T follicular helper cell (primary cell): ENCODE measurements around the gene SCRN3.
"Not testable (repeated sequence)": the region's sequence is repeated elsewhere in the genome, so short reads cannot be mapped to it uniquely, and the experiment has no call there.

Experiments
- DNase-seq: peaks from one replicate; pipeline ENCODE4 v3.0.0-alpha.2; 2020; ENCODE audit warnings: low read depth
- total RNA-seq, 2 experiments: gene quantifications; one replicate each; lab custom pipeline; 2026; lab: John Stamatoyannopoulos, UW

The SCRN3 gene, protein sequence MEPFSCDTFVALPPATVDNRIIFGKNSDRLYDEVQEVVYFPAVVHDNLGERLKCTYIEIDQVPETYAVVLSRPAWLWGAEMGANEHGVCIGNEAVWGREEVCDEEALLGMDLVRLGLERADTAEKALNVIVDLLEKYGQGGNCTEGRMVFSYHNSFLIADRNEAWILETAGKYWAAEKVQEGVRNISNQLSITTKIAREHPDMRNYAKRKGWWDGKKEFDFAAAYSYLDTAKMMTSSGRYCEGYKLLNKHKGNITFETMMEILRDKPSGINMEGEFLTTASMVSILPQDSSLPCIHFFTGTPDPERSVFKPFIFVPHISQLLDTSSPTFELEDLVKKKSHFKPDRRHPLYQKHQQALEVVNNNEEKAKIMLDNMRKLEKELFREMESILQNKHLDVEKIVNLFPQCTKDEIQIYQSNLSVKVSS
- 10.0 to 12.4 reads per million in 2 experiments for total RNA-seq

DNA sequence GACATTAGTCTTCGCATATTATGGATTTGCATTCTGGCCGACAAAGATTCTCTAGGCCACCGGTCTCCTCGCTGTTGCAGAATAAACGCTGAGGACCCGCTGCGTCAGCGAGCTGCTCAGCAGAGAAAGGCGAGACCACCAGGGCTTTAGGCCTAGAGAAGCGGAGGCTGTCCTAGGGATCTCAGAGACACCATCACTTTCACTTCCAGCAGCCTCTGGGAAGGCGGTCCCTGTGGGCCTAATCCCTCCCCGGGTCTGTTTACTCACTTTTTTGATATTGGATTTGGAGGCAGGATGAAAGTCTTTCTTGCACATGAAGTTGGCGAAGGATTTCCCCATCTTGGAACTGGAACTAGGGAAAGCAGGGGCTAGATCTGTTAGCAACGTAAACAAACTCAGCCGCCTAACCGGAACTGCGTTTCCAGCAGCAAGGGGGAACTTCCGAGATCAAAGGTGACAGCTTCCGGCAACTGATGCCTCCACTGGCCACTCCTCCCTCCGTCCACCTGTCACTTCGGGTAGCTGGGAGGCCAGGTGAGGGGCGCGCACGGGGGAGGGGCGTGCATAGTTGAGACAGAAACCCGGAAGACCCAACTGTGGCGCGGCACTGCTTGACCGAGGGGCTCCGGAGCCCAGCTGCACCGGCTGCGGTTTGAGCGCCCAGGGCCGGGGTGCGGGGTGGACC is at the start of gene SCRN3:
SCRN3 (plus strand) TSS at position 447 of the 685 bp plus-strand sequence. CDS start 2,554 bp downstream, outside the sequence.
- peak; percentile 68 for DNase-seq

- no peak for DNase-seq
Observed at GRCh38 chr2:174350018-174350417, 45.5 kb upstream of the SCRN3 start.

- no peak for DNase-seq
Observed at GRCh38 chr2:174350593-174351181, 44.8 kb upstream of the SCRN3 start.

DNA sequence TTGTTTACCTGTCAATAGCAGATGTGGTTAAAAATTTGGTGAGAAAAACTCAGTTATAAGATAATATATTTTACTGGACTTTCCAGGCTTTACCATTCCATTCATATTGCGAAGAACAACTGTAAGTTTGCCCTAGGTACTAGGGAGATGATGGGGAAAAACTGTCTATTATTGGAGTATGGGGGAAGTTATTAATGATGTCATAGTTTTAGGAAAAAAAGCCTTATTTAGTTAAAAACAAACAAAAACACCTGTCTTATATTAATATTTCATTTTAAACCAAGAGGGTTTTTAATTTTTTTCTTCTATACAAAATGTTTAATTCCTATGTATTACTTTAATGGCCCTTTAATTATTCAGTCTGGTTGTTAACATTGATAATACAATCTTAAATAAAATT is 42.5 kb upstream of the SCRN3 start:
- no peak for DNase-seq

DNA sequence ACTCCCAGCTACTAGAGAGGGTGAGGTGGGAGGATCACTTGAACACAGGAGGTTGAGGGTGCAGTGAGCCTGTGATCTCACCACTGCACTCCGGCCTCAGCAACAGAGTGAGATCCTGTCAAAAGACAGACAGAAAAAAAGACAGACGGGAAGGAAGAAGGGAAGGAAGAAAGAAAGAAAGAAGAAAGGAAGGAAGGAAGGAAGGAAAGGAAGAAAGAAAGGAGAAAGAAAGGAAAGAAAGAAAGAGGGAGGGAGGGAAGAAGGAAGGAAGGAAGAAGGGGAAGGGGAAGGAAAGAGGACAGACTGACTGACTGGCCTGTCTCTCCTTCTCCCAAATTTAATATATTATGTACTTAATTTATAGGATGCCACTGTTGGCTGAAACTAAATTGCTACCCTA is 39.2 kb upstream of the SCRN3 start:
- DNase-seq, result no peak

DNA sequence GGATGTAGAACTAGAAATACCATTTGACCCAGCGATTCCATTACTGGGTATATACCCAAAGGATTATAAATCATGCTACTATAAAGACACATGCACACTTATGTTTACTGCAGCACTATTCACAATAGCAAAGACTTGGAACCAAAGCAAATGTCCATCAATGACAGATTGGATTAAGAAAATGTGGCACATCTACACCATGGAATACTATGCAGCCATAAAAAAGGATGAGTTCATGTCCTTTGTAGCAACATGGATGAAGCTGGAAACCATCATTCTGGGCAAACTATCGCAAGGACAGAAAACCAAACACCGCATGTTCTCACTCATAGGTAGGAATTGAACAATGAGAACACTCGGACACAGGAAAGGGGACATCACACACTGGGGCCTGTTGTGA is 35.9 kb upstream of the SCRN3 start:
- not testable (repeated sequence) for DNase-seq

DNA sequence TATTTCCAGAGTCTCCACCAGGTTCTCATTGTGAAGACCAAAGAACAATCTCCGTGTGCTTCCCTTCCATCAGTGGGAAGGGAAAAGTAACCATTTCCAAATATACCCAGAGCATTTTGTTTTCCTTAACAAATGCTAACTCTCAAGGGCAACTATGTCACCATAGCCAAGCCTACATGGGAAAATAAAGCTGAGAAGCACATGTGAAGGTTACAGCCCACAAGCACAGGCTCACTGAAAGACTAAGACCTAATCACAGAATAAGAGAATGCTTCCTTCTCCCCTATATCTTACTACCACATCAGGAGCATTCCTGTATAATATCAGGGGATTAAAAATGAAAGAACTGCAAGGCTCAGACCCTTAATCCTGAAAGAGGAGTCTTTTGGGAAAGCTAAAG is 32.6 kb upstream of the SCRN3 start:
- DNase-seq, result no peak

GRCh38 chr2:174363492-174364225 is 31.9 kb upstream of the SCRN3 start:
- DNase-seq, result not testable (repeated sequence)

- no peak for DNase-seq
Observed at GRCh38 chr2:174364628-174365027, 30.9 kb upstream of the SCRN3 start.

DNA sequence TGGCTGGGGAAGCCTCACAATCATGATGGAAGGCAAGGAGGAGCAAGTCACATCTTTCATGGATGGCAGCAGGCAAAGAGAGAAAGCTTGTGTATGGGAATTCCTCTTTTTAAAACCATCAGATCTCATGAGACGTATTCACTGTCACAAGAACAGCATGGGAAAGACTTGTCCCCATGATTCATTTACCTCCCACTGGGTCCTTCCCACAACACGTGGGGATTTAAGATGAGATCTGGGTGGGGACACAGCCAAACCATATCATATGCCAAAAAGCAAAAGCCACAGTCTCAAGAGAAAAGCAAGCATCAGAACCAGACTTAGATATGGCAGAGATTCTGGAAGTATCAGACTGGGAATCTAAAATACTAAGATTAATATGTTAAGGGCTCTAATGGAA is 30.0 kb upstream of the SCRN3 start:
- no peak for DNase-seq

DNA sequence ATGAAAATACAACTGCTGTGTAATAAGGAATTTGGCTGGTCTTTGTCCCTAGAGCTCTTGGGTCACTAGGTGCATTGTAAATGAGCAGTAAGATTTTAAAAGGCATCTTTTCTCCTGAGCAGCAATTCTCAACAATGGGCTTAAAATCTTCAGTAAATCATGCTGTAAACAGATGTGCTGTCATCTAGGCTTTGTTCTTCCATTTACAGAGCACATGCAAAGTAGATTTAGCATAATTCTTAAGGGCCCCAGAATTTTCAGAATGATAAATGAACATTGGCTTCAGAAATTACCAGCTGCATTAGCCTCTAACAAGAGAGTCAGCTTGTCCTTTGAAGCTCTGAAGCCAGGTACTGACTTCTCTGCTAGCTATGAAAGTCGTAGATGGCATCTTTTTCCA is 26.8 kb upstream of the SCRN3 start:
- no peak for DNase-seq

- DNase-seq, result no peak
Observed at GRCh38 chr2:174376967-174377366, 18.6 kb upstream of the SCRN3 start.

DNA sequence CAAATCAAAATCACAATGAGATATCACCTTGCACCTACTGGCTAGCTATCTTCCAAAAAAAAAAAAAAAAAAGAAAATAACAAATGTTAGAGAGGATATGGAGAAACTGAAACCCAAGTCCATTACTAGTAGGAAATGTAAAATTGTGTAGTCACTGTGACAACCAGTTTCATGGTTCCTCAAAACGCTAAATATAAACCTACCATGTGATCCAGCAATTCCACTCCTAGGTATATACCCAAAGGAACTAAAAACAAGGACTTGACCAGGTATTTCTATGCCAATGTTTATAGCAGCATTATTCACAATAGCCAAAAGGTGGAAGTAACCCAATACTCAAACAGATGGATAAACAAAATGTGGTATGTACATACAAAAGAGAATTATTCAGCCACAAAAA is 11.7 kb upstream of the SCRN3 start:
- DNase-seq, result no peak

- no peak for DNase-seq
Observed at GRCh38 chr2:174385201-174385600, 10.3 kb upstream of the SCRN3 start.

- not testable (repeated sequence) for DNase-seq
Observed at GRCh38 chr2:174388706-174389105, 6.8 kb upstream of the SCRN3 start.

GRCh38 chr2:174389542-174389941 is 6.0 kb upstream of the SCRN3 start:
- no peak for DNase-seq

- not testable (repeated sequence) for DNase-seq
Observed at GRCh38 chr2:174390303-174390702, 5.2 kb upstream of the SCRN3 start.

DNA sequence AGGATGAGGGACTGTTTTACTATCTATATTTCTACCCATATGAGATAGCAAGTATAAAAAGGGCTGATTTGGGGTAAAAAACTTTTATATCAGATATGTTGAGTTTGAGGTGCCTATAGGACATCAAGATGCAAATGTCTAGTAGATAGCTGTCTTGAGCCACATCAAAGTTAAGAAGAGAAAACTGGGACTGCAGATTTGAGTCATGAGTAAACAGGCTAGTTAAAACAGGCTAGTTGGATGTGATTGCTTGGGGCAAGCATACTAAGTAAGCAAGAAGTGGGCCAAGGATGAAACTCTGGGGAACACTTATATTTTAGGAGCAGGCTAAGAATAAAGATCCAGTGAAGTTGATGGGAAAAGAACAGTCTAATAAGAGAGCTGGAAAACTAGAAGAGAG is 2.8 kb upstream of the SCRN3 start:
- no peak for DNase-seq

DNA sequence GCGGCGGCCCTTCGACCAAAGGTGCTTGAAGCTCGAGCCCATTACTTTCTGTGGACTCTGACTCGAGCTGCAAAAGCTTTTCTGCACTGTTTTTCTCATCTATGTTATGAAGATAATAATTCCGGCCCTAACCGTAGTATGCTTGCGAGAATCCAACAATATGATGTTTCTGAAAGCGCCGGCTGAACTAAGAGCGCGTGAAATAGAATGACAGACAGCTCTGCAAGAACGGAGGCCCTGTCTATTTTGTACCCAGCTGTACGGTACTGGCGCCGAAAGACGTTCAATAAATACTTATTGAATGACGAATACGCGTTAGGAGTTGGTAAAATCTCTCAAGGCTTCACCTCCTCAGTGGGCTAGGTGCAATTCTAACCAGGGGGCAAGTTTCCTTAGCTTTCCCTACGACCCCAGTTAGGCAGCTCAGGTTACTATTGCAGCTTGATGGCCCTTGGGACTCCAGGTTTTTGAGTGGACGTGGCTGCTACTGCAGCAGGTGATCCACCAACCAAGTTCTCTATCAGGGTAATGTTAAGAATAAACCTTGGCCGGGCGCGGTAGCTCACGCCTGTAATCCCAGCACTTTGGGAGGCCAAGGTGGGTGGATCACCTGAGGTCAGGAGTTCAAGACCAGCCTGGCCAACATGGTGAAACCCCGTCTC is 570 bp downstream of the SCRN3 start:
- peak; percentile 7 for DNase-seq

GRCh38 chr2:174397773-174398172 is 2.2 kb downstream of the SCRN3 start:
- no peak for DNase-seq

DNA sequence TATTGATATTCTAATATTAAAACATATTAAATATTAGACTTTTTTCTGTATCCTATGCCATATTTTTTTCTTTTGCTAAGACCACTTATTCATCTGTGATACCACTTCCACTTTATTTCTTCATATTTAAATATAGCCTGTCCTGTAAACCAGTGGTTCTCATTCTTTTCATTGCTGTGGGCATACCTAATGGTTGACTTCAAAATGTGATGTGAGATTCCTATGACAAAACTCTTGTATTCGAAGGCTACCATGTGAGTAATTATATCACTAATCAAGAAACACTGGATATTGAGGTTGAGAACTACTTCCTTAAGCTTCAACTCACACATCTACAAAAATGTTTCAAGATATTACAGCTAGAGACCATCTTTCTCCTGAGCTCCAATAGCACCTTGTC is 3.6 kb downstream of the SCRN3 start:
- no peak for DNase-seq

DNA sequence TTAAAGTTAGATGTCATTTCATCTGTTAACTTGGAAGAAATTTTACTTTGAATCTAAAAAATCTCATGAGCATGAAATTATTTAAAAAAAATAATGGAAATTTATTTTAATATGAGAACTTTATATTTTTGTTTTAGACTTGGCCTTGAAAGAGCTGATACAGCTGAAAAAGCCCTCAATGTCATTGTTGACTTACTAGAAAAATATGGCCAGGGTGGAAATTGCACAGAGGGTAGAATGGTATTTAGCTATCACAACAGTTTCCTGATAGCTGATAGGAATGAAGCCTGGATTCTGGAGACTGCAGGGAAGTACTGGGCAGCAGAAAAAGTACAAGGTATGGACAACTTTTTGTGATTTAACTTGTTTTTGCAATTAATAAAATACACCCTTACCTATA is 5.3 kb downstream of the SCRN3 start:
- no peak for DNase-seq
